Activated CD8-positive, alpha-beta T cell treated with anti-CD3 and anti-CD28 coated beads for 36 hours (primary cell): ENCODE measurements around the gene BTN3A1. TPM values are rescaled to one million over a fixed set of nuclear protein-coding genes. Genes with fewer than 3 reads are reported as not detected.
"Not testable (repeated sequence)": the region's sequence is repeated elsewhere in the genome, so short reads cannot be mapped to it uniquely, and the experiment has no call there.

Experiments used
- ATAC-seq: fragments of 200-7000 bp; cut with Tn5 transposase; one replicate; pipeline ENCODE4 v1.10.0; 2021; ENCODE audit warnings: mild to moderate bottlenecking, moderate library complexity
- CTCF ChIA-PET: fragments of 350-600 bp; sonication (Branson Sonifier 250); formaldehyde crosslinking; loops from one replicate; lab custom pipeline; 2021; ENCODE audit warnings: antibody characterized with exemption; lab: Charles Lee
- POLR2A ChIA-PET: fragments of 350-600 bp; sonication (Branson Sonifier 250); formaldehyde crosslinking; loops from one replicate; lab custom pipeline; 2021; ENCODE audit warnings: antibody characterized with exemption; lab: Charles Lee
- DNase-seq: peaks from one replicate; pipeline ENCODE4 v3.0.0-alpha.2; 2020
- H3K27ac Mint-ChIP-seq: one replicate; pipeline ENCODE4 v1.8.0; 2021; ENCODE audit warnings: mild to moderate bottlenecking, mixed read lengths
- H3K27me3 Mint-ChIP-seq: one replicate; pipeline ENCODE4 v1.8.0; 2021; ENCODE audit warnings: mixed read lengths
- H3K36me3 Mint-ChIP-seq: one replicate; pipeline ENCODE4 v1.8.0; 2021; ENCODE audit warnings: low read depth, mixed read lengths
- H3K4me1 Mint-ChIP-seq: one replicate; pipeline ENCODE4 v1.8.0; 2021; ENCODE audit warnings: low read depth, mixed read lengths
- H3K4me3 Mint-ChIP-seq: one replicate; pipeline ENCODE4 v1.8.0; 2021; ENCODE audit warnings: mild to moderate bottlenecking, moderate library complexity, mixed read lengths
- H3K9me3 Mint-ChIP-seq: one replicate; pipeline ENCODE4 v1.8.0; 2021; ENCODE audit warnings: mixed read lengths
- CTCF ChIP-seq: fragments of 200-600 bp; IDR thresholded peaks from one replicate; pipeline ENCODE4 v1.8.0; 2022; ENCODE audit warnings: antibody characterized with exemption, mild to moderate bottlenecking
- intact Hi-C: fragments of 100-400 bp; cut with micrococcal nuclease; formaldehyde crosslinking; loops from one replicate; pipeline ENCODE4 v1.10.0; 2022
- total RNA-seq, 2 experiments: library from RNA; stranded (reverse); gene quantifications; one replicate each; pipeline ENCODE4 v1.2.3, GENCODE V29; 2021

BTN3A1 gene
- total RNA-seq, 2 experiments from 2014 or later = 32.7 to 34.0 TPM

DNA sequence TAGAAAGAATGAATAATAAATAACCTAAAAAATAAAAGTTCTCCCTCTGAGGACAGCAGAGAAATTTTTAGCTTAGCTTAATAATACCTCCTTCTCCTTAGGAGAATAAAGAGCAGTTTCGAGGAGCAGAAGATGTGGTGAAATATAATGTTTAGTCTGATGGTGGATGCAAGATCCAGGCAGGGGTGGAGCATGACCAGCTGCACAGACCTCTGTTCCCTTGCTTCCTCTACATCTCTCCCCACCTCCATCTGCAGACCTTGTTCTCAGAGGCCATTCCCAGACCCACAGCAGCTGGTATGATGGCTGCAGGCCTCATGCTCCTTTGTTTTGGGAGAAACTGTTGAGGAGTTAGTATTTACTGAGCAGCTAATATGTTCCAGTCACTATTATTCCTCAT is 35.6 kb upstream of the BTN3A1 start:
- intact Hi-C loops = no loop called here
- ChIA-PET POLR2A (interaction anchor here (0.5 to 1.2 kb wide), 4 partner anchors 11 to 172 kb away, joined by 3 to 4 read pairs (median 4); partner anchors contain the start of gene HMGN4), CTCF (interaction anchor here (0.8 to 0.9 kb wide), 2 partner anchors 30 to 229 kb away, joined by 3 read pairs; no protein-coding TSS in a partner anchor)
- H3K4me1 Mint-ChIP-seq = peaks cover 62% of the 10 kb centered on the region
- DNase-seq (no peak), ATAC-seq (no peak)
- no peaks in the 10 kb centered on the region for H3K9me3 Mint-ChIP-seq
- TF ChIP-seq CTCF = no peak
- H3K27ac Mint-ChIP-seq = peak overlapping the region; percentile 76
- peaks cover 27% of the 10 kb centered on the region for H3K36me3 Mint-ChIP-seq
- H3K4me3 Mint-ChIP-seq = no peak overlapping the region
- H3K27me3 Mint-ChIP-seq = no peaks in the 10 kb centered on the region

DNA sequence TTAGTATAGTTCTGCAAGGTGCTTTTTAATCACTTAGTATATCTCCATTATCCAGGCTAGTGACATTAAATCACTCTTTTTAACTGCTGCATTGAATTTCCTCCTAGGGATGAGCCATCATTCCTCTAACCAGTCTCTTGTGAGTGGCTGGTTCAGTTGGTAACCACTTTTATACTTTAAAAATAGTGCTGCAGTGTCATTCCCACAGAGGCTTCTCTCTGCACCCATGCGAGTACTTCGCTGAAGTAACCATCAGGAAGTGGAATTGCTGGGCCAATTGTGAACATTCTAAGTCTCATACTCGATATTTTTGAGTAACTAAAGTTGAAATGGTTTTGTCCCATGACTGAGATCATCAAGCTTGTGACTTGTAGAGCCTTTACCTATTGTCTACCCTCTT is 35.0 kb upstream of the BTN3A1 start:
- CTCF ChIA-PET = interaction anchor here (0.8 kb wide), 1 partner anchor 228 kb away, joined by 3 read pairs; no protein-coding TSS in a partner anchor
- H3K27ac Mint-ChIP-seq = peak overlapping the region; percentile 75
- no peak overlapping the region for H3K4me3 Mint-ChIP-seq
- H3K9me3 Mint-ChIP-seq = no peaks in the 10 kb centered on the region
- H3K4me1 Mint-ChIP-seq = peaks cover 59% of the 10 kb centered on the region
- no peaks in the 10 kb centered on the region for H3K27me3 Mint-ChIP-seq
- TF ChIP-seq CTCF = no peak
- peaks cover 30% of the 10 kb centered on the region for H3K36me3 Mint-ChIP-seq
- intact Hi-C loops = no loop called here
- ATAC-seq (no peak), DNase-seq (no peak)
- POLR2A ChIA-PET = interaction anchor here (0.5 to 1.2 kb wide), 4 partner anchors 10 to 171 kb away, joined by 3 to 4 read pairs (median 4); partner anchors contain the start of gene HMGN4

GRCh38 chr6:26371813-26372212 is 30.3 kb upstream of the BTN3A1 start:
- H3K4me3 Mint-ChIP-seq, ATAC-seq, H3K27me3 Mint-ChIP-seq, intact Hi-C loops, H3K9me3 Mint-ChIP-seq, POLR2A ChIA-PET, DNase-seq, CTCF ChIA-PET: not testable (repeated sequence)
- H3K27ac Mint-ChIP-seq = peak overlapping the region; percentile 62
- H3K36me3 Mint-ChIP-seq = peaks cover 63% of the 10 kb centered on the region
- H3K4me1 Mint-ChIP-seq = peaks cover 51% of the 10 kb centered on the region

- intact Hi-C loops = no loop called here
- Mint-ChIP-seq H3K9me3 (no peaks in the 10 kb centered on the region), H3K27ac (peak overlapping the region; percentile 15), H3K4me1 (peaks cover 45% of the 10 kb centered on the region), H3K4me3 (no peak overlapping the region), H3K36me3 (peaks cover 63% of the 10 kb centered on the region), H3K27me3 (no peaks in the 10 kb centered on the region)
- TF ChIP-seq CTCF = no peak
- ChIA-PET POLR2A (interaction anchor here (1.0 kb wide), 1 partner anchor 8 kb away, joined by 3 read pairs; no protein-coding TSS in a partner anchor), CTCF (no interaction called here)
- ATAC-seq (no peak), DNase-seq (no peak)
Measured at GRCh38 chr6:26372308-26373144, 29.5 kb upstream of the BTN3A1 start.

GRCh38 chr6:26375270-26375669 is 26.8 kb upstream of the BTN3A1 start:
- H3K4me1 Mint-ChIP-seq = peaks cover 31% of the 10 kb centered on the region
- intact Hi-C loops = no loop called here
- H3K4me3 Mint-ChIP-seq = no peak overlapping the region
- peaks cover 45% of the 10 kb centered on the region for H3K36me3 Mint-ChIP-seq
- peak overlapping the region; percentile 44 for H3K27ac Mint-ChIP-seq
- no peak for TF ChIP-seq CTCF
- DNase-seq (no peak), ATAC-seq (no peak)
- ChIA-PET POLR2A (interaction anchor here (0.6 to 1.1 kb wide), 2 partner anchors 51 to 71 kb away, joined by 3 to 4 read pairs; no protein-coding TSS in a partner anchor), CTCF (no interaction called here)
- H3K27me3 Mint-ChIP-seq = no peaks in the 10 kb centered on the region
- H3K9me3 Mint-ChIP-seq = no peaks in the 10 kb centered on the region
